ENCODE data around the gene SLC35E2B. TPM values are rescaled to one million over a fixed set of nuclear protein-coding genes. Genes with fewer than 3 reads are reported as not detected.
A peak's percentile ranks its signal among the peaks of the same experiment; 100 is the strongest.
"Not testable (repeated sequence)": the region's sequence is repeated elsewhere in the genome, so short reads cannot be mapped to it uniquely, and the experiment has no call there.

SLC35E2B gene
- total RNA-seq: 10 to 100 TPM; 30.0 to 59.2 (median 45.0) TPM
- 10 to 100 TPM; 24.7 to 38.2 TPM for polyA plus RNA-seq
- long read RNA-seq, donor 1, full-length matches to known transcripts: 10 of 41 reads
- long read RNA-seq, donor 1, partial matches to known transcripts: 3 of 41 reads
- long read RNA-seq, donor 1, other reads (novel, unspliced or antisense): 28 of 41 reads
- long read RNA-seq, donor 2, full-length matches to known transcripts: 10 of 10 reads
- long read RNA-seq, donor 2, partial matches to known transcripts: 0 of 10 reads
- long read RNA-seq, donor 2, other reads (novel, unspliced or antisense): 0 of 10 reads
- long read RNA-seq, donor 3, full-length matches to known transcripts: 19 of 40 reads
- long read RNA-seq, donor 3, partial matches to known transcripts: 3 of 40 reads
- long read RNA-seq, donor 3, other reads (novel, unspliced or antisense): 18 of 40 reads

- H3K9me3 ChIP-seq; H3K4me1 ChIP-seq (ENCODE audit: insufficient read depth); H3K27me3 ChIP-seq; intact Hi-C loops (cut with DNase I); H3K36me3 ChIP-seq: not testable (repeated sequence)
- 0% methylated on average over 4 to 34 of the region's 98 CpGs; no CpG with 5 or more reads in 1 of the 3 donors for WGBS, 3 donors
- peak within 1 kb of the TSS; percentile 58 for H3K4me3 ChIP-seq
- peak within 1 kb of the TSS; percentile 80 to 92 for H3K27ac ChIP-seq
- peak; percentile 85 to 95 (median 93) for DNase-seq
These were observed at the start of gene SLC35E2B for GRCh38 chr1:1692714-1693647. SLC35E2B (minus strand) TSS chr1:1692795; CDS start chr1:1676699, 16,096 bp downstream.

DNA sequence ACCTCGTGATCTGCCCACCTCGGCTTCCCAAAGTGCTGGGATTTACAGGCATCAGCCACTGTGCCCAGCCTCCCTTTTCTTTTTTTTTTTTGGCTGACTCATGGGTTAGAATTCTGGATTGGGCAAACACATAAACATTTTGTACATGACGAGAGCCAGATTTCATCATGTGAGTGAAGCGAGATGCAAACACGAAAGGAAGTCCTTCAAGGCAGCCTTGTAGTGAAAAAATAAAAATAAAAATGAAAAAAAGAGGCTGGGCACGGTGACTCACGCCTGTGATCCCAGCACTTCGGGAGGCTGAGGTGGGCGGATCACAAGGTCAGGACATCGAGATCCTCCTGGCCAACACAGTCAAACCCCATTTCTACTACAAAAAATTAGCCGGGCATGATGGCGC lies 48.4 kb upstream of the SLC35E2B start:
- H3K4me1 ChIP-seq (ENCODE audit: insufficient read depth); H3K4me3 ChIP-seq; intact Hi-C loops (cut with DNase I); H3K9me3 ChIP-seq; H3K36me3 ChIP-seq; H3K27me3 ChIP-seq: not testable (repeated sequence)
- WGBS, 3 donors: 24 to 34% (median 30%) methylated on average over 11 to 12 of the region's 12 CpGs
- H3K27ac ChIP-seq: peak overlapping the region in 1 of 2 donors; percentile 20
- peak in 4 of 5 donors; percentile 14 to 60 (median 50) for DNase-seq

DNA sequence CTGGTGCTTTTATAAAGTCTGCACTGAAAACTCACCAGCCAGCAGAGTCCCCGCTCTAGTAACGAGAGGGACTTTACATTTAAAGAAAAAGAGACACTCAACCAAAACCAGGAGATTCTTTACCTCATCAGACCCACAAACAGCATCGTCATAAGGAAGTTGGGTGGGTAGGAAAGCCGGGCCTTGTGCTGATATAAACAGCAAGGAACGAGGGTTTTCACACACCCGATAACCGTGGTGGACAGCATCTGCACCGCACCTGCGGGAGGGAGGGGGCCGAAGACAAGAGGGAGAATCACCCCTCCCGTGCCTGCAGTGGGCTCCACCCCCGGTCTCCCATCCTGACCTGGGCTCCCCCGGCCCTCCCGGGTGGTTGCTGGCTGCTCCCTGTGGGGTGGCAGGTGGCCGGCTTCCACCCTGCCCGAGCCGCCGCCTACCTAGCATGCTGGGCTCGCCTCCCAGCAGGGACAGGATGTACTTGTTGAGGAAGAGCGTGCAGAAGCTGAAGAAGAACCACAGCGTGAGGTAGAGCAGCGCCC lies 46.3 kb upstream of the SLC35E2B start:
- H3K9me3 ChIP-seq; intact Hi-C loops (cut with DNase I); H3K36me3 ChIP-seq; H3K4me3 ChIP-seq; H3K4me1 ChIP-seq (ENCODE audit: insufficient read depth); H3K27me3 ChIP-seq; H3K27ac ChIP-seq: not testable (repeated sequence)
- WGBS, 3 donors: 60 to 67% methylated on average over 1 to 12 of the region's 22 CpGs; no CpG with 5 or more reads in 1 of the 3 donors
- DNase-seq: peak in 1 of 5 donors; percentile 7

- H3K4me1 ChIP-seq (ENCODE audit: insufficient read depth); H3K27me3 ChIP-seq; H3K27ac ChIP-seq; H3K4me3 ChIP-seq; H3K9me3 ChIP-seq; intact Hi-C loops (cut with DNase I); H3K36me3 ChIP-seq: not testable (repeated sequence)
- DNase-seq: peak in 2 of 5 donors; percentile 18 to 29
- 90 to 93% (median 91%) methylated on average over 20 to 25 of the region's 44 CpGs for WGBS, 3 donors
These were observed 45.3 kb upstream of the SLC35E2B start for GRCh38 chr1:1737675-1738590.

DNA sequence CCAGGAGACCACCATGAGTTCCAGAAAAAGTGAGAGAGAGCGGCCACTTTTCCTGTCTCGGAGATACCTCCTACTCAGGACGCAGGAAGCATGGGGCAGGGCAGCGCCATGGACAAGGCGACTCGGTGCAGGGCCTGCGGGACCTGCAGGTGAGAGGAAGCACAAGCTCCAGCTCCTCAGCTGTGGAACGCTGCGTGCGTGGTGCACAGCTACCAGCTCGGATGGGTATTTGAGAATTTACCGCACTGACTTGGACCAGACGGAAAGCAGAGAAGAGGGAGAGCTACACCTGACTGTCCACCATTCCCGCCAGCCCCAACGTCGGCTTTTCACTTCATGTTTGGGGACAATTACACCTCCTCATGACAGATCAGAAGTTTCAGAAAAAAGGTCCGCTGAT lies 39.8 kb upstream of the SLC35E2B start:
- Histone ChIP-seq H3K4me1 (ENCODE audit: insufficient read depth) (no peaks in the 10 kb centered on the region), H3K4me3 (no peak overlapping the region), H3K27ac (no peak overlapping the region), H3K36me3 (no peaks in the 10 kb centered on the region), H3K9me3 (no peaks in the 10 kb centered on the region), H3K27me3 (no peaks in the 10 kb centered on the region)
- peak in 2 of 5 donors; percentile 10 to 20 for DNase-seq
- TF ChIP-seq EP300 (IDR thresholded peaks at IDR 0.05): no peak
- no peak for TF ChIP-seq POLR2A (IDR thresholded peaks at IDR 0.05)
- TF ChIP-seq, protein P1, sequence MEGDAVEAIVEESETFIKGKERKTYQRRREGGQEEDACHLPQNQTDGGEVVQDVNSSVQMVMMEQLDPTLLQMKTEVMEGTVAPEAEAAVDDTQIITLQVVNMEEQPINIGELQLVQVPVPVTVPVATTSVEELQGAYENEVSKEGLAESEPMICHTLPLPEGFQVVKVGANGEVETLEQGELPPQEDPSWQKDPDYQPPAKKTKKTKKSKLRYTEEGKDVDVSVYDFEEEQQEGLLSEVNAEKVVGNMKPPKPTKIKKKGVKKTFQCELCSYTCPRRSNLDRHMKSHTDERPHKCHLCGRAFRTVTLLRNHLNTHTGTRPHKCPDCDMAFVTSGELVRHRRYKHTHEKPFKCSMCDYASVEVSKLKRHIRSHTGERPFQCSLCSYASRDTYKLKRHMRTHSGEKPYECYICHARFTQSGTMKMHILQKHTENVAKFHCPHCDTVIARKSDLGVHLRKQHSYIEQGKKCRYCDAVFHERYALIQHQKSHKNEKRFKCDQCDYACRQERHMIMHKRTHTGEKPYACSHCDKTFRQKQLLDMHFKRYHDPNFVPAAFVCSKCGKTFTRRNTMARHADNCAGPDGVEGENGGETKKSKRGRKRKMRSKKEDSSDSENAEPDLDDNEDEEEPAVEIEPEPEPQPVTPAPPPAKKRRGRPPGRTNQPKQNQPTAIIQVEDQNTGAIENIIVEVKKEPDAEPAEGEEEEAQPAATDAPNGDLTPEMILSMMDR (IDR thresholded peaks at IDR 0.05): no peak
- intact Hi-C loops (cut with DNase I): no loop called here
- 86 to 89% (median 87%) methylated on average over 17 of the region's 17 CpGs for WGBS, 3 donors
